HG02885 (cell line): ENCODE results near the gene PIK3CG.
A peak's percentile ranks its signal among the peaks of the same experiment; 100 is the strongest.
"Not testable (repeated sequence)": the region's sequence is repeated elsewhere in the genome, so short reads cannot be mapped to it uniquely, and the experiment has no call there.

Source experiments
- ATAC-seq: cut with Tn5 transposase; IDR thresholded peaks from one replicate; pipeline ENCODE4 v1.9.1; 2021; ENCODE audit warnings: mild to moderate bottlenecking; ENCODE audit not compliant: unreplicated experiment, poor library complexity

The PIK3CG gene

DNA sequence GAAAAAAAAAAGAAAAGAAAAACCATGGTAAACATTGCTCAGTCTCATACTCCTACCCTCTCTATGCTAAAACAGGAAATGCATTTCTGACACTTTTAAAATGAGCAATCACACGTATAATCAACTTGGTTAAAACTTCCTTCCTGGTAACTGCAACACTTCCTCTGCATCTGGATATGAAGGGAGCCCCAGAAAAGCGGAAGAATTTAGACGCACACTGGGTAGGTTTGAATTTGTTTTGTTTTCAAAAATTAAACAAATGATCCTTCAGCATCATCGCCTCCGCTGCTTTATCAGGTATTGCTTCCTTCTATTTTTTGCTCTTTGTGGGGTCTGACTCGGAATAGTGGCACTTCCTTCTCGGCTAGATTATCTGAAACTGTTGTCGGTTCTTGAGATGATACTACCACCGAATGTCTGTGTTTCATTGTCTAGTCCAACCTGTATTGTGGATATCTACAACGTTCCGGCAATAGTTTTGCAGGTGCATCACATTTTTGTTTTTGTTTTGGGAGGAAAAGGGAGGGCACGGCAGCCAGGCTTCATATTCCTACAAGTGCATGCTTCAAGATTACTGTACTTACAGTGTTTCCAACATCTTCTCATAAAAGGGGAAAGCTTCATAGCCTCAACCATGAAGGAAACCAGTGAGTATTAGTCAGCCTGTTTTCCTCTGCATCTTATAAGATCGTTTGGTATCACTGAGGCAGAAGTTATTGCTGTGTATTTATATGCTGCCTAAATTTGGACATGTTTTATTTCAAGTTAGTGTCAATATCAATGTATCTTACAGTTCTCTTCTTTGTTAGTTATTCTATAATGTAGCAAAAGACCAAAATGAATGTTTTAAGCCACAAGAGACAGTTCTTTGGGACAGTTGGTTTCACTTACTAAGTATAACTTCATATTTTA, at the start of gene PIK3CG:
TSS of gene PIK3CG (plus strand) at position 153 of the 912 bp plus-strand sequence. CDS start 2,280 bp downstream, outside the sequence.
- ATAC-seq, result peak; percentile 74

DNA sequence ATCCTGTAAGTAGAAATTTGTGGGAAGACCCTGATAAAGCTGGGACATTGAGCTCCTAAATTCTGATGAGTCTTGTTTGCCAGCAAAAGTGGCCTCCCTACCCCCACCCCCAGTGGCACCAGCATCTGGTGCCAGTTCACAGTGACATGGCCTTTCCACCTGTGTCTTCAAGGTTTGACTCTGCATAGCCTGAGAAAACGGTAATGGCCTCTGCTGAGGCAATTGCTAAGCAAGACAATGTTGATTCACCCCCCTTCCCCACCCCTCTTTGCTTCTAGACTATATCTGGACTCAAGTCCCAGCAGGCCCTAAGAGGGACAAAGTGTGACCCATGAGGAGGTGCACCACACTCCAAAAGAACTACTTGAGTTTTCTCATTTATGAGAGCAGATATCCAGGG, 48.0 kb upstream of the PIK3CG start:
- no peak for ATAC-seq

DNA sequence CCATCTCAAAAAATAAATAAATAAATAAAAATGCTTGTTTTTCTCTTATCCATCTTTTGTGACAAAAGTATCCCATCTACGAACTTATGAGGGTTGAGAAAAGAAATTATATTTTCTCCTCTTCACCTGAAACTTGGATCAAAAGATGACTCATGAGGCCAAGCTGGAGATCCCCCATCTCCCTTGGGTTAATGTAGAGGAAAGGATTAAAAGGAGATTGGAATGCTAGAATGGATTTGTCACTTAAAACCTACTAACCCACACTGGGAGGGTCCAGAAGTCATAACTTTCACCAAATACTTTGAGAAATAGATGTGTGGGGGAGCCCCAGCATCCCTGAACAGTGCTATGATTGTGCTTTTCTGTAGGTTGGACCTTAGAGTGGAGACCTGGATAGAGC, 46.3 kb upstream of the PIK3CG start:
- no peak for ATAC-seq

DNA sequence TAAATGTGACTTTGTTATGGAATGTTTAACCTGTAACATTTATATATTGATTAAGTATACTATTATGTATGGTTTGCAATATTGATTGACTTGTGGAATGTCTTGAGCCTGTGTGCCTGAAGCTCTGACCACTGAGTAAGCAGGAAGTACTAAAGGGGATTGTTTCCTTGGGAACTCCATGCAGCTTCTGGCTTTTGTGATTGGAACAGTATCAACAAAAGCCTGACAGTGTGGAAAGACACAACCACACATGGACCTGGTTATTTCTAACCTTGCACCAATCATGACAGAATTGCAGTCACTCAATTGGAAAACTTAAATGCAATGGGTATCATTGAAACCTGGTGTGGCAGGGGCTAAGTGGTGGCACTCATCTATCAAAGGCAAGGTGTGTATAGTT, 45.5 kb upstream of the PIK3CG start:
- ATAC-seq, result no peak

DNA sequence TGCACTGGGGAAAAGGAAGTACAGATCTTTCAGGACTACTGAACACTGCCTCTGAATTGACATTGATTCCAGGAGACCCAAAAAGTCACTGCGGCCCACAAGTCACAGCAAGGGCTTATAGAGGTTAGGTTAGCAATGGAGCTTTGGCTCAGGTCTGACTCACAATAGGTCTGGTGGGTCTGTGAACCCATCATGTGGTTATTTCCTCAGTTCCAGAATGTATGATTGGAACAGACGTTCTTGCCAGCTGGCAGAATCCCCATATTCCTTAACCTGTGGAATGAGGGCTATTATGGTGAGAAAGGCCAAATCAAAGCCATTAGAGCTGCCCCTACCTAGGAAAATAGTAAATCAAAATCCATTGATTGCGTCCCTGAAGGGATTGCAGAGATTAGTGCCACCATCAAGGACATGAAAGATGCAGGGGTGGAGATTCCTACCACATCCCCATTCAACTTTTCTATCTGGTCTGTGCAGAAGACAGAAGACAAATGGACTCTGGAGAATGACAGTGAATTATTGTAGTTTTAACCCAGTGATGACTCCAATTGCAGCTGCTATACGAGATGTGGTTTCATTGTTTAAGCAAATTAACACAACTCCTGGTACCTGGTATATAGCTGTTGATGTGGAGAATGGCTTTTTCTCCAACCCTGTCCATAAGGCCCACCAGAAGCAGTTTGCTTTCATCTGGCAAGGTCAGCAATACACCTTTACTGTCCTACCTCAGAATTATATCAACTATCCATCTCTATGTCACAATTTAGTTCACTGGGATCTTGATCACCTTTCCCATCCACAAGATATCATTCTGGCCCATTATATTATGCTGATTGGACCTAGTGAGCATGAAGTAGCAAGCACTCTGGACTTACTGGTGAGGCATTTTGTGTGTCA, 44.5 kb upstream of the PIK3CG start:
- no peak for ATAC-seq

DNA sequence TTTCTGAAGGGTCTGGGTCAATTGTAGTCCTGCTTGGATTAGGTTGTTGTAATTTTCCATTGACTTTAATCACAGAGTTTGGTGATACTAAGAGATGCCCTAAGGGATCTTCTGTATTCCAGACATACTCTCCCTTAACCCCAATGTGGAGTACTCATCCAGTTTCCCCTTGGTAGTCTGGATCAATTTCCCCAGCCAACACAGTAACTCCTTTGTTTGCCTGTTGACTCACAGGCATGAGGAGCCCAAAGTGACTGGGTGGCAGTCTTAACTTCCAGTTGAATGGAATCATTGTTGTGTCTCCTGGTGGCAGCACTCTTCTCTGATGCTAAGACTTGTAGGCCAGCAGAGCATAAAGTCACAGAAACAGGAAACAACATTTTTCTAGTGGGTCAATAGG, 41.5 kb upstream of the PIK3CG start:
- no peak for ATAC-seq

DNA sequence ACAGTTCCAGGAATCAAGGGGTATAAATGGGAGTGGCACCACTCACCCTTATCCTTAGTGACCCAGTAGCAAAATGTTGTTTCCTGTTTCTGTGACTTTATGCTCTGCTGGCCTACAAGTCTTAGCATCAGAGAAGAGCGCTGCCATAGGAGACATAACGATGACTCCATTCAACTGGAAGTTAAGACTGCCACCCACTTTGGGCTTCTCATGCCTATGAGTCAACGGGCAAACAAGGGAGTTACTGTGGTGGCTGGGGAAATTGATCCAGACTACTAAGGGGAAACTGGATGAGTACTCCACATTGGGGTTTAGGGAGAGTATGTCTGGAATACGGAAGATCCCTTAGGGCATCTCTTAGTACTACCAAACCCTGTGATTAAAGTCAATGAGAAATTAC, 40.6 kb upstream of the PIK3CG start:
- ATAC-seq, result no peak

DNA sequence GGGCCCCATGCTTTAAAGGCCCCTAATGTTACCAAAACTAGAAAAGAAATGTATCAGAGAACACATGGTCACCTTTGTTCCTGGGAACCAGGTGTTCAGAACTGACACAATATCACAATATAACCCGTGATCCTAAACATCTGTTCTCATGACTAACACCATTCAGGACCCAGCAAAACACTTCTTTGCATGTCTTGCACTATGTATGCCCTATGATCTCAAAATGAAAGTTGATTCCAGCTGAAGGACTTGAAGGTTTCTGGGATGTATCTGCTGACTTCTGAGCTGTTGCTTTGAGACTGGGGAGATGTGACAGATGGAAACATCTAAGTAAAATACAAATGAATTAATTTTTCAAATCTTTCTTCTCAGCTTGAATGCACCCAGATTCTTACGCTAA, 37.5 kb upstream of the PIK3CG start:
- ATAC-seq, result no peak

DNA sequence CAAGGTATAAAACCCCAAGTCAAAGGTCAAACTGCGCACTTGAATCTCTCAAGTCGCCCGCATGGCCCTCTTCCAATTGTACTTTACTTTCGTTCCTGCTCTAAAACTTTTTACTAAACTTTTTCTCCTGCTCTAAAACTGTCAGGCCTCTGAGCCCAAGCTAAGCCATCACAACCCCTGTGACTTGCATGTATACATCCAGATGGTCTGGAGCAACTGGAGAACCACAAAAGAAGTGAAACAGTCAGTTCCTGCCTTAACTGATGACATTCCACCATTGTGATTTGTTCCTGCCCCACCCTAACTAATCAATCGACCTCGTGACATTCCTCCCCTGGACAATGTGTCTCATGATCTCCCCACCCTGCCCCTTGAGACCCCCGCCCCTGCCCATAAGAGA, 35.6 kb upstream of the PIK3CG start:
- no peak for ATAC-seq

DNA sequence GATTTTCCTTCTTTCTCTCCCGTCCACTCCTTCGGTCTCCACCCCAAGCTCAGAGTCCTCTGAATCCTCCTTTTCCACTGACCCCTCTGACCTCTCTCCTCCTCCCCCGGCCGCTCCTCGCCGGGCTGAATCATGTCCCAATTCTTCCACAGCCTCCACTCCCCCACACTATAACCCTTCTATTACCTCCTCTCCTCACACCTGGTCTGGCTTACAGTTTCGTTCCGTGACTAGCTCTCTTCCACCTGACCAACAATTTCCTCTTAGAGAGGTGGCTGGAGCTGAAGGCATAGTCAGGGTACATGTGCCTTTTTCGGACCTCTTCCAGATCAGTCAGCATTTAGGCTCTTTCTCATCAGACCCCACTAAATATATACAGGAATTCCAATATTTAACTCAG, 34.2 kb upstream of the PIK3CG start:
- not testable (repeated sequence) for ATAC-seq

DNA sequence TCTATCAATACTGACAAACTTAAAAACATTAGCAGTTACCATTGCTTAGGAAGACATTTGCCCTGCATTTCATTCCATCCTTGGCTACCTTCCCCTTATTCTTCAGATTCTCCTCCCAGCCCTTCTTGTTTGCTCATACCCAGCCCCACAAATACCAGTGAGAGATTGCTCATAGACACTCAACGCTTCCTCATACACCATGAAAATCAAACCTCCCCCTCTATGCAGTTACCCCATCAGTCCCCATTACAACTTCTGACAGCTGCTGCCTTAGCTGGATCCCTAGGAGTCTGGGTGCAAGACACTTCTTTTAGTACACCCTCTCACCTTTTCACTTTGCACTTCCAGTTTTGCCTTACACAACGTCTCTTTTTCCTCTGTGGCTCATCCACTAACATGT, 28.3 kb upstream of the PIK3CG start:
- ATAC-seq, result no peak

DNA sequence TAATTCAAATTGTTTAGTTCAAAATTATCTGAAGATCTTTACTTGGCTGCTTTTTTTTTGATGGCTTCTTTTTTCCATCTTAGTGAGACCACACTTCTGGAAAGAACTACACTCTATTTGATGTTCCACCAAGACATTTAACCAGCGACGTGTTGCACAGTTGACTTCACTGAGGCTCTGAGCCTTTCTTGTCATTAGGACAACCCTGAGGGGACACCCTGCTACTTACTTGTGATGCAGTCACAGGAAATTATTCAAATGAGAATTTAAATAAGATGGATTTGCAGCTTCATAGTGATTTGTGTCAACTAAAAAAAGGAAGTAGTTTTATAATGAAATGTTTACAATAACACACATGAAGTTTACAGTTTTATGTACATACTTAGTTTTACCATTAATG, 25.6 kb upstream of the PIK3CG start:
- ATAC-seq, result no peak

DNA sequence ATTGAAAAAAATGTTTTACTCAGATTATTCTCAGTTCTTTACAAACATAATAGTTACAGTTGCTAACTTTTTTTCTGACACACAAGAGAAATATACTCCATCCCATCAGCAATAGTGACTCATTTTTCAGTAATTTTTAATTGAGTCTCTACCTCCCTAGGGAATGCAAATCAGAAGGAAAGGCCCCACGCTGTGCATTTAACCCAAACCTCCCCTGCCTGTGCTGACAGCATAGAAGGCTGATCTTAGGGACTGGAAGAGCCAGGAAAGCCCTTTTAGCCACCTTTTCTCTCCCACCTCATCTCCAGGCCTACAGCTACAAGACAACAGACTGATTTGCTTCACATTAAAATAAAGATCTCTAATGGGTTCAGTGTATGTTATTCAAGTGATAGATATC, 24.7 kb upstream of the PIK3CG start:
- no peak for ATAC-seq

DNA sequence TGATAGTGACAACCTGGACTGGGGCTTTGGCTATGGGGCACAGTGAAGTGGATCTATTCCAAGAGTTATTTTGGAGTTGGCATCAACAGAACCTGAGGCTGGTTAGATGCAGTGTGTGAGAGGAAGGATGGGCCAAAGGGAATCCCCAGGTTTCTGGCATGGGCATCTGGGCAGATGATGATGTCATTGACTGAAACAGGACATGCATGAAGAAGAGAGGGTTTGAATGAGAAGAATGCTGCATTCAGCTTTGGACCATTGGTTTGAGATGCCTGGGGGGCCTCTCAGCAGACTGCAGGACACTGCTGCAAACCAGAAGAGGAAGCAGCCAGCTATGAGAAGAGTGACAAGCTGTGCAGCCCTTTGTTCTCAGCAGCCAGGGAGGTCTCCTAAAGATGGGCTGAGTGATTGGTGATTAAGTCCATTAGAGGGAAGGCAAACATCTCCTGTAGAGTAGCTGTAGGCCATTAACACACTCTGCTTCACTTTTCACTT, 23.1 kb upstream of the PIK3CG start:
- ATAC-seq, result no peak

DNA sequence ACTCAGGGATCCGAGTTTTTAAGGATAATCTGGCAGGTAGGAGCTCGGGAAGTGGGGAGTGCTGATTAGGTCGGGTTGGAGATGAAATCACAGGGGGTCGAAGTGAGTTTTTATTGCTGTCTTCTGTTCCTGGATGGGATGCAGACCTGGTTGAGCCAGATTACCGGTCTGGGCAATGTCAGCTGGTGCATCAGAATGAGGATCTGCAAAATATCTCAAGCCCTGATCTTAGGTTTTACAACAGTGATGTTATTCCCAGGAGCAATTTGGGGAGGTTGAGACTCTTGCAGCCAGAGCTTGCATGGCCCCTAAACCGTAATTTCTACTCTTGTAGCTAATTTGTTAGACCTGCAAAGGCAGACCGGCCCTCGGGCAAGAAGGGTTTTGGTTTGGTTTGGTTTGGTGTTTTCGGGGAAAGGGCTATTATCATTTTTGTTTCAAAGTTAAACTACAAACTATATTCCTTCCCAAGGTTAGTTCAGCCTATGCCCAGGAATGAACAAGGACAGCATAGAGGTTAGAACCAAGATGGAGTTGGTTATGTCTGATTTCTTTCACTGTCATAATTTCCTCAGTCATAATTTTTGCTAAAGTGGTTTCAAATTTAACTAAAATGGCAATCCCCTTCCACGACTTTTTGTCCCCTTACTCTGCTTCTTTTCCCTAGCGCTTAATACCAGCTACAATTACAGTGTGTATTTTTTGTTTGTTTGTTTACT, 20.6 kb upstream of the PIK3CG start:
- ATAC-seq, result no peak

DNA sequence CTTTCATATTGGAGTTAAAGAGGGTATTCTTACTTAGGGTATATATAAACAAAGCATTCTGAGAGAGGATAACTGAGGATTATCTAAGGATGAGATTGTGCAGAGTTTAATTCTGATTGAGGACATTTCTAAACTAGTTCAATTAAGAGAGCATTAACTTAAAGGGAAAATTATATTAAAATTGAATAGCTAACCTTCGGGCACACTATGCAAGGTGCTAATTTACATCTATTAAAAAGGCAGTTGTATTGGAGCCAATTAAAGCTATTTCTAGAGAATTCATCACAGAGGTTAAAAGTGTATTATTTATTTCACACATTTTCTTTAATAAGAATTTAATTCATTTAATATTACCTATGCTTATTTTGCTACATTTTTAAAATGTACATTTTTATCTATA, 17.0 kb upstream of the PIK3CG start:
- no peak for ATAC-seq

DNA sequence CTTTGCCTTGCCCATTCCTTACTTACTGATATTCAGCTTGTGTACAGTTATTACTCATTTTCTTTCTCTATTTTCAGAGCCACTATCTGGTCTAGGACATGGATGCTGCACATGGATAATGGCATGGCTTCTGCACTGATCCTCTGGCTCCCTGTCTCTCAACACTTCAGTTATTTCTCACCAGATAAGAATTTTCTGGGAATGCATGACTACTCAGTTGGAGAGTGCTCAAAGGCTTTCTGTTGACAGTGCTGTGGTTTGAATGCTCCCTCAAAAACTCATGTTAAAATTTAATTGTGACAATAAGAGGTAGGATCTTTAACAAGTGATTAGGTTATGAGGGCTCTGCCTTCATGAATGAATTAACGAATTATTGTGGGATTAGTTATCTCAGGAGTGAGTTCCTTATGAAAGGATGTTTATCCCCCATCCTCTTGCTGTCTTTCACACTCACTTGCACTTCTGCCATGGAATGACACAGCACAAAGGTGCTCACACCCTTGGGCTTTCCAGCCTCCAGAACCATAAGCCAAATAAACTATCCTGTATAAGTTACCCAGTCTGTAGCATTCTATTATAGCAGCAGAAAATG, 16.1 kb upstream of the PIK3CG start:
- ATAC-seq, result no peak

DNA sequence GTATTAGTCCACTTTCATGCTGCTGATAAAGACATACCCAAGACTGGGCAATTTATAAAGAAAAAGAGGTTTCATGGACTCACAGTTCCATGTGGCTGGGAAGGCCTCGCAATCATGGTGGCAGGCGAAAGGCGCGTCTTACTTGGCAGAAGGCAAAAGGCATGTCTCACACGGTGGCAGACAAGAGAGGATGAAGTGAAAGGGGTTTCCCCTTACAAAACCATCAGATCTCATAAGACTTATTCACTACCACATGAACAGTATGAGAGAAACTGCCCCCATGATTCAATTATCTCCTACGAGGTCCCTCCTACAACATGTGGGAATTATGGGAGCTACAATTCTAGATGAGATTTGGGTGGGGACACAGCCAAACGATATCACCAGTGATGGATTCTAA, 13.4 kb upstream of the PIK3CG start:
- ATAC-seq, result not testable (repeated sequence)

DNA sequence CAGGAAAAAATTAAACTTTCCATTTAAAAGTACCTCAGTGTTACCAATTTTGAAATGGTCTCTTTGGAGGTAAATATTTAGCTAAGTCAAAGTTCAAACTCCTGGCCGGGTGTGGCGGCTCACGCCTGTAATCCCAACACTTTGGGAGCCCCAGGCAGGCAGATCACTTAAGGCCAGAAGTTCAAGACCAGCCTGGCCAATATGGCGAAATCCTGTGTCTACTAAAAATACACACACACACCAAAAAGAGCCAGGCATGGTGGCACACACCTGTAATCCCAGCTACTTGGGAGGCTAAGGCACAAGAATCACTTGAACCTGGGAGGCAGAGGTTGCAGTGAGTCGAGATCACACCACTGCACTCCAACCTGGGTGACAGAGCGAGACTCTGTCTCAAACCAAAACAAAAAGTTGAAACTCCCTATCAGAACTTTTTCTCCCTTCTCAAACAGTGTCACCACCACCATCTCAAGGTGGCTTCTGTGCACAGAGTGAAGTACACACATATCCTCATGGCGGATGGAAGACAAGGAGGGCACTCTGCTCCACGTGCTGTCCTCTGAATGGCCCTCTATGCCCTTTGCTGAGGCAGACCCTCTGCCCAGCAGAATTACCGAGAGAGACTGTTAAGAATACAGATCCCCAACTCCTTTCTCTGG, 11.7 kb upstream of the PIK3CG start:
- no peak for ATAC-seq
